Bone marrow (tissue), 2 donors: Measurements from ENCODE around the gene R3HDM4.
A peak's percentile ranks its signal among the peaks of the same experiment; 100 is the strongest.

Source experiments
- DNase-seq, 2 donors: peaks; one replicate each; lab custom pipeline; 2025; lab: John Stamatoyannopoulos, UW

The R3HDM4 gene

DNA sequence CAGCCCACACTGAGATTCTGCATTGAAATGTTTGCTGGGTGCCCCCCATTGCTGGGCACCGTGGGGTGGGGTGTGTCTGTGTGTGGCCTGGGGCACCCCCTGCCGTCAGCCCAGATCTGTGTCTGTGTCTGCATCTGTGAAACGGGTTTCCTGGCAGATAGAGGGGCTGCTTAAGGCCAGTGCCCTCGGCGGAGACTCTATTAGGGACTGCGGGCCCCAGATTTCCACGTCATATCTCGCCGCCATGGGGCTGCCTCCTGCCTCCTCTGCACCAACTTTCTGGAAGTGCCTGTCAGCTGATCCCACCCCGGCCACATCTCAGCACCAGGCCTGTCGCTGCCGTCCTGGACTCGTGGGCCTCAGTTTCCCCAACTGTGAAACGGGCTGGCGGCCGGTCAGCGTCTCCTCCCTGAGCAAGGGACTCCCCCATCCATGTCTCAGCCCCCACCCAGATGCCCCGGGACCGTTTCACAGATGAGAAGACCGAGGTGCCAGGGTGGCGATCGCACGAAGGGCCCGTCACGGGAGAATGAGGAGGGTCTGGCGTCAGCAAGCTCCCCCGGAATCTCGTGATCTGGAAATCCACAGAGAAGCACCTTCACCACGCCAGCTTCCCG, 34.2 kb upstream of the R3HDM4 start:
- DNase-seq = no peak

DNA sequence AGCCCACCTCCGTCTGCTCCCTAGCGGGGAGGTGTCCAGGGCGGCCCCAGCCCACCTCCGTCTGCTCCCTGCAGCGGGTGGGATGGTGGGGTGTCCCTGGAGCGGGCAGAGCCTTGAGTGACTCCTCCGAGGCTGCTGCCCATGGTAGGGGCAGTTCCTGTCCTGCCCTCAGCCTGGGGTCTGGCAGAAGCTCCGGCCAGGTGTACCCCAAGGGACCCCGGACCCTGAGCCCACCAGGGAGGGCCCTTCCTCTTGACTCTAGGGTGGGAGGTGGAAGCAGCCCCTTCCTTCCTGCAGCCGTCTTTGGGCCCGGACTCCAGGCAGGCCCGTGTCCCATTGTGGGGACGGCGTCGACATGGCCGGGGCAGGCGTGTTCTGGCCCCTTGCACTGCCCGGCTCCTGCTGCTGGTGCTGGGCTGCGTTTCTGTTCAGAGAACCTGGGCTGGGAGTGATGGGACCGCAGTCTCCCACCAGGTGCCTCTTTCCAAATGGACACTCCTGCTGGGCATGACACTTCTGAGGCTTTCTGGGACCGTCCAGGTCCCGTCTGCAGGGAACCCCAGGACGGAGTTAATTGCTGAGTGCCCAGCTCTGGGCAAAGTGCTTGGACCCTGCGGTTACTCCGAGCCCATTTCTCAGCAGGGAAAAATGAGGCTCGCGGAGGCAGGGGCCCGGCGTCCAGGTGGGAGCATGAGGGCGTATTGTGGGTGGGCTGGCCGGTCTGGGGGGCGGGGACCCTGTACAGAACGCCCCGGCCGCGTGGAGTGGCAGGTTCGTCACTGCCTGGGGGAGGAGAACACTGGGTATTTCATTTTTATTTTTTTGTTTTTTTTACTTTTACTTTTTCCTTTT, 32.6 kb upstream of the R3HDM4 start:
- no peak for DNase-seq

DNA sequence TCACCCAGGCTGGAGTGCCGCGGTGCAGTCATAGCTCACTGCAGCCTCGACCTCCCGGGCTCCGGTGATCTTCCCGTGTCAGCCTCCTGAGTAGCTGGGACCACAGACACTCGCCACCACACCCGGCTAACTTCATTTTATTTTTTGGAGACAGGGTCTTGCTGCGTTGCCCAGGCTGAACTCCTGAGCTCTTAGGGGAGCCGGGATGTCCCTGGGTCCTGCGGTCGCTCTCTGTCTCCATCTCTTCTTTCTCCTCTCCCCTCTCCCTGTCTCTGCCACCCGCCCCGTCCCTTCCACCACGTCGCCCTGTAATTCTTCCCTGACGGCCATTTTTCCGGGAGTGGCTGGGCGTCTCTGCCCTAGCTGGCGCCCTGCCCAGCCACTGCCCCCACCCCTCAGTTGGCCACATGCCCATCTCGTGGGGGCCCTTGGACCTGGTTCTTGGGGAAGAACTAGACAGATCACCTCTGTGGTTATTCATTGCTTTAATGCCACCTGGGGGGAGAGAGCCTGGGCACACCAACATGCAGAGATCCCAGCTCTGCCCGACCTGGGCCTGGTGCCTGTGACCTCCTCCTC, 31.7 kb upstream of the R3HDM4 start:
- DNase-seq = no peak

DNA sequence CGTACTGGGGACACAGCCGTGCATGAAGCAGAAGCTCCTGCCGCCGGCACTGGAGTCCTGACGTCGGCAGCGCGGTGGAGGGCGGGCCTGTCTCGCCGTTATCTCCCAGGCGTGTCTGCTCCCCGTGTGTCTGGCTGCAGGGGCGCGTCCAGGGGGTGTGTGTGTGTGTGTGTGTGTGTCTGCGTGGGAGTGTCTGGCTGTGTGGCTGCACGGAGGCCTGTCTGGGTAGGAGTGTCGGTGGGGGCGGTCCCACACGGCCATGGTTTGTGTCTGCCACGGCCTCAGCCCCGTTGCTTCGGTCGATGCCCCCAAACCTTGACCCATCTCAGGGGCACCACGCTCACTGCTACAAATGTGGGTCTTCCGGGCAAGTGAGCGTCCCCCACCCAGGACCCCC, 31.1 kb upstream of the R3HDM4 start:
- DNase-seq = no peak

DNA sequence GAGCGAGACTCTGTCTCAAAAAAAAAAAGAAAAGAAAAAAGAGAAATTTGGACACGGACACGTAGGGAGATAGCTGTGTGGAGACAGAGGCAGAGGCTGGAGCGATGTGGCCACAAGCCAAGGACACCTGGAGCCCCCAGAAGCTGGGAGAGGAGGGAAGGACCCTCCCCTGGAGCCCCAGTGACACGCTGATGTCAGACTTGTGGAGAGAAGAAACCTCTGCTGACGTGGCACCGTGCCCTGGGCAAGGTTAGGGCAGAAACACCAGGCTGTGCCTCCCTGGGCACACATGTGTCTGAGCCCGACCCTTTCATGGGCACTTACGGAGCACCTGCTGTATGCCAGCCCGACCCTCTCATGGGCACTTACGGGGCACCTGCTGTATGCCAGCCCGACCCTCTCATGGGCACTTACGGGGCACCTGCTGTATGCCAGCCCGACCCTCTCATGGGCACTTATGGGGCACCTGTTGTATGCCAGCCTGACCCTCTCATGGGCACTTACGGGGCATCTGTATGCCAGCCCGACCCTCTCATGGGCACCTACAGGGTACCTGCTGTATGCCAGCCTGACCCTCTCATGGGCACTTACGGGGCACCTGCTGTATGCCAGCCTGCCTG, 30.6 kb upstream of the R3HDM4 start:
- DNase-seq = no peak

DNA sequence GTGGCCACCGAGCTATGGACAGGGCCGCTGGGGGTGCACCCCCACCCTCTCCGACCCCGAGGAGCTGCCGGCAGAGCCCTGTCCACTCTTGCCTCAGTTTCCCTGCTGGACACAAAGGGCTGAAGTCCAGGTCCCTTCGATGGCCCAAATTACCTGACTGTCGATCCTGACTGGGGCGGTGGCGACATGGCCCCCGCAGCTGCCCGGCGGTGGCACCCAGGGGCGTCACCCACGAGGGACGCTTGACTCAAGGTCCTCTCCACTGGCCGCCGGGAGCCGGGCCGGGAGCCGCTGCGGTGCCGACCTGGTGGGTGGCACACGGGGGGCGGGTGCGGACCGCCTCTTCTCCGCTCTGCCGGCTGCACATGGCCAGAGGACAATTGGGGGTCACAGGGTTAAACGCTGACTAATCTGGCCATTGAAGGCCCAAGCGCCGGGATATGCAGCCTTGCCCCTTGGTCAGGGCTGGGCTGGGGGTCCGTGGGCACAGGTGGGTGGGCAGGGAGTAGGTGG, 29.2 kb upstream of the R3HDM4 start:
- DNase-seq = no peak

DNA sequence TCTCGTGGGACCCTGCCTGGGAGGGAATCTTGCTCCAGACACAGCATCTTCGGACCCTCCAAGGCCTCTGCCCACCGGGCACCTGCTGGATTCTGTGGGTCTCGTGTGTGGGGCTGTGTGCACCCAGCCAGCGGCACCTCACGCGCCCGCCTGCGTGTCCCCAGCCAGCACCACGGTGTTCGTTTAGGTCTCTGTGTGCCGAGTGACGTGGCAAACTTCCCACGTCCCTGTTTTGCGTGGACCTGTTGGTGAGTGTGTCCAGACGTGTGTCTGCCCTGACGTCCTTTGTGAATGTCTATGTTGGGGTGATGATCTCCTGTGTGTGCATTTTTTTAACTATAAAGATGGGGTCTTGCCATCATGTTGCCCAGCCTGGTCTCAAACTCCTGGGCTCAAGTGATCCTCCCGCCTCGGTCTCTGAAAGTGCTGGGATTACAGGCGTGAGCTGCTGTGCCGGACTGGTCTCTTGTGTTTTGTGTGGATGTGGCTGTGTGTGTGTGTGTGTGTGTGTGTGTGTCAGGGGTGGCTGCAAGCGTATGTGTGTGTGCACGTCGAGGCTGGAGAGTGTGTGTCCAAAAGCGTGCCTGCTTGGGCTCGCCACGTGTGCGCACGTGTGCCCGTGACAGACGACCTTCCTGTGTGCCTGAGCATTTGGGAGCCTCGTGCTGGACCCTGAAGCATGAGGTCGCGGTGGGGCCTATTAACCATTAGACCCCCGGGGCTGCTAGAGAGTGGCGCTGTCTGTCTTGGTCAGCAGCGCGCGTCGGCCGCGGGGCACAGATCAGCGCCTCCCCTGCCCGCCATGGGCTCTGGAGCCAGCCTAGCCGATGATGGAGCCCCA, 28.5 kb upstream of the R3HDM4 start:
- DNase-seq = no peak

DNA sequence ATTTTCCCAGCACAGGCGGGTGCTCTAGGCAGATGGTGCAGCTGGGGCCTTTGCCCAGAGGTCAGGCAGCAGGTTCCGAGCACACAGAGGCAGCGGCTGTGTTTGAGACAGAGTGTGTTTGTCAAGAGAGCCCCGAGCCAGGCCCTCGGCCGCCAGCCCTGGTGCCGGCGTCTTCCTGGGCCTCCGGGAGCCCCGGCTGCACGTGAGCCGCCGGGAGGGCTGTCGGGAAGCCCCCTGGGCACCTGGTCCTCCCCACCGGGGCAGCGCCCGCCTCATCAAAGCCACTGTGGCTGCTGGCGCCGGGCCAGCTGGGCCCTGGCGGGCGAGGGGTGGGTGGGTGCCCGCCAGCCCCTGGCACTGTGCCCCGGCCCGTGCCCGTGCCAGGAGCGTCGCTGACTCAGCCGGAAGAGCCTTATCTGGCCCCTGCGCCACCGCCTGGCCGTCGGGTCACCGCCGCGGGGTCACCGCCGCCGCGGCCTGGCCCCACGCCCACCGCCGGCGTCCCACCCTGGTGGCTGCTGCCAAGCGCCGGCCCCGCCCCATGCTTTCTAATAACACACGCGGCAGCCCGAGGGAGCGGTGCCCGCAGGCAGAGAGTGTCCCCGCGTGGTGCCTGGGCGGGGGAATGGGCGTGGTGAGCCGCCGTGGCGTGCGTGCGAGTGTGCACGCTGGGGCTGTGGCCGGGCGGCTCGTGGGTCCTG, 27.7 kb upstream of the R3HDM4 start:
- DNase-seq = peak; percentile 51 to 75

DNA sequence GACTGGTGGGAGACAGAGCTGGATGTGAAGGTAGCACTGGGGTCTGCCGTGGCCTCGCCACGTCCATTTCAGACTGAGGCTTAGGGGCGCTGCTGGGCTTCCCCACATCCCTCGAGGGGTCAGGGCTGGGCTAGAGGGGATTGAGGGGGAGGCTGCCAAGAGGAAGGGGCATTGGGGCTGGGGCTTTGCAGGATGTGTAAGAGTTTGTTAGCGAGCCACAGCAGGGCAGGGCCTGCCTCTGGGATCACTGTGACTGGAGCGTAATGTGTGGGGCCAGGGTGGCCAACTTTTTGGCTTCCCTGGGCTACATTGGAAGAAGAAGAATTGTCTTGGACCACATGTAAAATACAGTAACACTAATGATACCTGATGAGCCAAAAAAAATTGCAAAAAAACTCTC, 26.9 kb upstream of the R3HDM4 start:
- DNase-seq = no peak

DNA sequence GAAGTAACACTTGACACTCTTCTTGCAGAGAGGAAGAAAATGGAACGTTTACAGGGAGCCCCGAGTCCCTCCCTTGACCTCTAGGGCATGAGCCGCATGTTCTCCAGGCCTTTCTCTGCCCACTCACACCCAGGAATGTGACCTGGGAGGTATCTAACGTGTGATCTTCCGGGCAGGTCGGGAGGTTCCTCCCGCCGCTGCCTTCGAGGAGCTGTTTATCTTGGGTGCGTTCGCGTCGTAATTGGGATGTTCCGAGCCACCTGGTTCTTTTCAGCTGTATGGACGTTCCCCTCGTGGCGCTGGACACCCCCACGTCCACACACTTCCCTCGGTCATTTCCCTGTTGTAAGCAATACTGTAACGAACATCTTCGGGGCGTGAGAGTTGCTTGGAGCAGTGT, 26.4 kb upstream of the R3HDM4 start:
- no peak for DNase-seq

DNA sequence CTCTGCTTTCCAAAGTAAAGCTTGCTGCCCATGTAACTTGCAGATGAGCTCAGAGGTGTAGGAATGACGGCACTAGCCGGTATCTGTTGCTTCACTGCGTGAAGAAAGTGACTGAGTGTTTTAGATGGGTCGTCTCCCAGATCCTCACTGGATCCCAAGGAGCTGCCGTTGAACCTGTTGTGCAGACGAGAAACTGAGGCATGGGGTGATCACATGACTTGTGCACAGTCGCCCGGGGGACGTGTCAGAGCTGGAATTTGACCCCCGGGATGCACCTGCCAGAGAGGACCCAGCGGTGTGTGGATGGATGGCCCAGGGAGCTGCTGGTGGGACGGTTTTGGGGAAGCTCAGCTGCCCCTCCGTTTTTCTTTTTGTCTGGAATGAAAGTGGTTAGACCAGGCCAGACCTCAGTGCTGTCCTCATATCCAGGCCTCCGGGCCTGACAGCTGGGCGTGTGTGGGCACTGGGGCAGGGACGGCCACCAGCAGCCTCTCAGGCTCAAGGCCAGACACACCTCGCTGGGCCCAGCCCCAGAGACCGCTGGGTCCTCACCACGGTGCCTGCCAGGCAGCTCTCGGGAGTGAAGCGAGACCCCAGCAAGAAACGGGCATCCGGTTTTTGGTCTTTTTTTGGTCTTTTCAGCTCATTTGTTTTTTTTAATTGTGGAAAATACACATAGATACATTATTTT, 25.4 kb upstream of the R3HDM4 start:
- DNase-seq = no peak

DNA sequence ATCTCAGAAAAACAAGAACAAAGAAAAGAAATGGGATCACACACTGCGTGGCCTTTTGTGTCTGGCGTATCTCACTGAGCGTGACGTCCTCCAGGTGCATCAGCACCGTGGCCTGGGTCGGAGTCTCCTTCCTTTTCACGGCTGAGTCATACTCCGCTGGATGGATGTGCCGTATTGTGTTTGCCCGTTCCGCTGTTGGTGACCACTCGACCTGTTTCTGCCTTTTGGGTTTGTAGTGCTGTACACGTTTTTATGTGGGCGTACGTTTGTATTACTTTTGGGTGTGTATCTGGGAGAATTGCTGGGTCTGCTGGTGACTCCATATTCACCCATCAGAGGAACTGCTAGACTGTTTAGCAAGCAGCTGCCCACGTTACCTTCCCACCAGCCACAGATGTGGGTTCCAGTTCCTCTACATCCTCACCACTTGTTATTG, 24.3 kb upstream of the R3HDM4 start:
- no peak for DNase-seq

DNA sequence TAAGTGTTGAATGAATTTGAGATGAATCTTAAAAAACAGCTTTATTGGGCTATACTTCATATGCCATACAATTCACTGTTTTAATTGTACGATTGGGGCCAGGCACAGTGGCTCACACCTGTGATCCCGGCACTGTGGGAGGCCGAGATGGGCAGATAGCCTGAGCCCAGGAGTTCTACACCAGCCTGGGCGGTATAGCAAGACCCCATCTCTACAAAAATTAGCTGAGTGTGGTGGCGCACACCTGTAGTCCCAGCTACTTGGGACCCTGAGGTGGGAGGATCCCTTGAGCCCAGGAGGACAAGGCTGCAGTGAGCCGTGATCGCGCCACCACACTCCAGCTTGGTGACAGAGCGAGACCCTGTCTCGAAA, 23.1 kb upstream of the R3HDM4 start:
- no peak for DNase-seq

DNA sequence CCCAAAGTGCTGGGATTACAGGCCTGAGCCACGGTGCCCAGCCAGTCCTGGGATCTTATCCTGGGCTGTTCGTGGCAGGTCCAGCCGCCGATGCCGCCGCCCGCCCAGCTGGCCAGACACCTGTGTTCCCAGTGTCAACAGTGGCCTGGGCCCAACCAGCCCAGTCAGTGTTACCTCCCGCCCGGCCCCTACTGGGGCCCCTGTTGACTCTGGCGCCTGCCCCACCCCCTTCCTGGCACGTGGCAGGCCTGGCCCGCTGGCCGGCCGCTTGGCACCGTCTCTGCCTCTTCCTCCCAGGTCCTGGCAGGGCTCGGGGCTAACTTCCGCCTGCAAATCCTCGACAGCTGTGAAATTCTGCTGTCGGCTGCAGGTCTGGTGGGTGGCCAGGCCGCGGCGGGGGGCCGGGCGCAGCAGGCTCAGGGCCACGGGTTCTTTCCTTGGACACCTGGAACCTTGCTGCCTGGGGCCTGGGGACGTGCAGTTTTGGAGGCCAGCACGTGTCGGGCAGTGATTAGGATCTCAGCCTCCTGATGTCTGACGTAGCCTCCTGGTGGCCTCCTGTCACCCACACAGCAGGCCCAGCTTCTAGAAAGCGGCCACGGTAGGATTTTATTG, 22.0 kb upstream of the R3HDM4 start:
- DNase-seq = peak in 1 of 2 donors; percentile 29

DNA sequence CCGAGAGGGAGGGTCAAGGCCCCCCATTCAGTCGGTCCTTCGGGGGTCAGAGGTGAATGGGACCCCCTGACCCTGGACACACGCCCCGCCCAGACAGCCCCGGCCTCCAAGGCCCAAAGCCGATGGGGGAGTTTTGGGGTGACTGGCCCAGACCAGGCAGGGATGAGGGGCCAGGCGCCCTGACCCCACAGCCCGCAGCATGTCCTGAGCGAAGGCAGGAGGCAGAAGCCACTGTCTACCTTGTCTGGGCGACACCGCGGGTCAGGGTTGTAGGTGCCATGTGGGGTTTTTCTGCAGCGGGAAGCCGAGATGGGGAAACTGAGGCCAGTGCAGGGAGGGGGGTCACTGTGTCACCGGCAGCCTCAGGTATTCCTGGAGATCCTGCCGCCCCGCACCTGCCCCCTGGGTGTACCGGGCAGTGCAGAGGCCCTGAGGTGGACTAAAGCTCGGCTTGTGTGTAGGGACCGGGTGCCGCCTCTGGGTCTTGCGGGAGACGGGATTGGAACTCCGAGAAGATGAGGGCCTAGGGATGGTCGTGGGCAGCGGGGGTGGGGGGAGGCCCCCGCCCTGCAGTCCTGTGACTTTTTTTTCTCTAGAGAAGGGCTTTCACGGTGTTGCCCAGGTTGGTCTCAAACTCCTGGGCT, 21.3 kb upstream of the R3HDM4 start:
- no peak for DNase-seq

DNA sequence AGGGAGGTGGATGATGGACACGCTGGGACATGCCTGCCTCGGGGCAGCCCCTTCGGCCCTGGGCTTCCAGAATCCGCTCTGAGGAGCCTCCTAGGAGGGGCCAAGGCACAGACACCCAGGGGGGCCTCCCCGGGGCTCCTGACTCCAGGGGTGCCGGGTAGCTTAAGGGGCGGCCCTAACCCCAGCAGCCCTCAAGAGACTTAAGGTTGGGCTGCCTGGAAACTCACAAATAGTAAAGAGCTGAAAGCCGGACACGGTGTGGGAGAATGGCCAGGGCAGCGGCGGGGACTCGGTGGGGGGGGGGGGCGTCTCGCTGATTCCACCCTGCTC, 20.5 kb upstream of the R3HDM4 start:
- DNase-seq = no peak

DNA sequence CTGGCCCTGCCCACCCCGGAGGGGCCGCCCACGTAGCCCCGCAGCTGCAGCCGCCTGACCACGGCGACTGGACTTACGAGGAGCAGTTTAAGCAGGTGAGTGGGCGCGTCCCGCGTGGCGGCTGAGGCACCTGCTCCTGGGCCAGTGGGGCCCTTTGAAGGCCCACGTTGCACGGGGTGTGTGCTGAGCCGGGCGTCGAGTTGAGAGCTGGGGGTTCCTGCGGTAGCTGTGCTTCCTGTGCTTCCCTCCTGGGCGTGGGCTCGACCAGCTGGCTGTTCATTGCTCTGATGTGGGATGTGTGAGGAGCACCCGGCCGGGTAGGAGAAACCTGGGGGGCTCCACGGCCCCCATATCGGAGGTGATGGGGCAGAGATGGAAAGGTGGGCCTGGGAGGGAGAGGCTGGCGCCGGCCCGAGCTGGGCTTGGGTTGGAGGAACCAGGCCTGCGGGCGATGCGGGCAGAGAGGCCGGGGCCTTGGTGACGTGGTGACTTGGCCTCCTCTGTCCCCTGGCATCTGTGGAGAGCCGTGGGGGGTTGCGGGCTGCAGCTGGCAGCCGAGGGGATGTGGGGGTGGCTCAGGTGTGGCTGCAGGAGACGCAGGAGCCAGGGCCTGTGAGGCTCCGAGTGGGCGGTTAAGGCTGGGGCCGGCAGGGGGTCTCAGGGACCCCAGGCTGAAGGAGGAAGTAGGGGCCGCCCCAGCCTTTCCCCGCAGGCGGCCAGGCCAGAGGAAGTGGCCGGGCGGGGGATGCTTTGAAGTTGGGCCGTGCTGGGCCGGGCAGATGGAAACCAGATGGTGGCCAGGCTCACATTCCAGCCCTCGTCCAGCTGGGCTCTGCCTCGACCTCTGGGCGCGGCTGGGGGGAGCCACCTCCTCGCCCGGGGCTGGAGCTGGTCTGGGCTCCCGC, 19.9 kb upstream of the R3HDM4 start:
- DNase-seq = peak in 1 of 2 donors; percentile 36

DNA sequence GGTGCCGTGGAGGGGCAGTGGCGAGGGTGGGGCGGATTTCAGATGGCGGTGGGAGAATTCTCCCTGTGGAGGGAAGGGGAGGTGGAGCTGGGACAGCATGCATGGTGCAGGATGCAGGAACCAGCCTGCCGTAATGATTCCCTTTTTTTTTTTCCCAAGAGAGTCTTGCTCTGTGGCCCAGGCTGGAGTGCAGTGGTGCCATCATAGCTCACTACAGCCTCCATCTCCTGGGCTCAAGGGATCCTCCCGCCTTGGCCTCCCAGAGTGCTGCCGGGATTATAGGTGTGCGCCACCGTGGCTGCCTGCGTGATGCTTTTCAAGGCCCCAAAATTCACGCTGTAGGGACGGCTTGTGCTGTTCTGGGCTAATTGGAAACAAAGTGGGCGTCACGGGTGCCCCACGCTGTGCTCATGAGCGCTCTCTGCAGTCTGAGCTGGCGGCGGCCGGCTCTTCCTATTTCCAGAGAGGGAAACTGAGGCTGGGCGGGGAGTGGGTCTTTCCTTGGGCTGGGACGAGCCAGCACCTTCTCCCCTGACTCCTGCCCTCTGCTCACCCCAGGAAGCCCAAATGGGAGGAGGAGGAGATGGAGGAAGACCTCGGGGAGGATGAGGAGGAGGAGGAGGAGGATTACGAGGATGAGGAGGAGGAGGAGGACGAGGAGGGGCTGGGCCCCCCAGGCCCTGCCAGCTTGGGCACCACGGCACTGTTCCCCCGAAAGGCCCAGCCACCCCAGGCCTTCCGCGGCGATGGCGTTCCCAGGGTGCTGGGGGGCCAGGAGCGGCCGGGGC, 19.0 kb upstream of the R3HDM4 start:
- no peak for DNase-seq
